Renal cortical epithelial cell (primary cell): ENCODE data around the gene DAPK3. TPM values are rescaled to one million over a fixed set of nuclear protein-coding genes. Genes with fewer than 3 reads are reported as not detected.
"Not testable (repeated sequence)": the region's sequence is repeated elsewhere in the genome, so short reads cannot be mapped to it uniquely, and the experiment has no call there.

ENCODE experiments used
- DNase-seq: peaks from one replicate; pipeline ENCODE4 v3.0.0-alpha.2; 2011; ENCODE audit warnings: low read depth
- total RNA-seq: library from RNA; depleted of rRNA; stranded (reverse); fragments of >200 nt; gene quantifications from 2 replicates; pipeline ENCODE4 v1.2.3, GENCODE V29; 2014

The DAPK3 gene
- total RNA-seq, 1 donor from 2014 or later: 217 TPM

GRCh38 chr19:3978145-3978544 is 7.2 kb upstream of the DAPK3 start:
- DNase-seq: no peak

- no peak for DNase-seq
Measured at GRCh38 chr19:3977242-3978143, 6.6 kb upstream of the DAPK3 start.

GRCh38 chr19:3976495-3977241 is 5.8 kb upstream of the DAPK3 start:
- no peak for DNase-seq

GRCh38 chr19:3975637-3976087 is 4.8 kb upstream of the DAPK3 start:
- no peak for DNase-seq

GRCh38 chr19:3975144-3975543 is 4.2 kb upstream of the DAPK3 start:
- DNase-seq: no peak

GRCh38 chr19:3970313-3970807 is 539 bp downstream of the DAPK3 start:
- no peak for DNase-seq

GRCh38 chr19:3969435-3970312 is 1.2 kb downstream of the DAPK3 start:
- peak; percentile 89 for DNase-seq

- peak; percentile 99 for DNase-seq
Measured at GRCh38 chr19:3968556-3969434, 2.1 kb downstream of the DAPK3 start.

GRCh38 chr19:3967983-3968382 is 2.9 kb downstream of the DAPK3 start:
- not testable (repeated sequence) for DNase-seq

GRCh38 chr19:3966051-3967017 is 4.6 kb downstream of the DAPK3 start:
- DNase-seq: no peak

- no peak for DNase-seq
Measured at GRCh38 chr19:3964256-3965194, 6.4 kb downstream of the DAPK3 start.

- no peak for DNase-seq
Measured at GRCh38 chr19:3963458-3964255, 7.2 kb downstream of the DAPK3 start.

- no peak for DNase-seq
Measured at GRCh38 chr19:3961007-3961406, 9.9 kb downstream of the DAPK3 start.

GRCh38 chr19:3959766-3960131 is 11.2 kb downstream of the DAPK3 start:
- DNase-seq: no peak

- DNase-seq: no peak
Measured at GRCh38 chr19:3958836-3959765, 11.8 kb downstream of the DAPK3 start.

- no peak for DNase-seq
Measured at GRCh38 chr19:3955688-3956087, 15.2 kb downstream of the DAPK3 start.
